Progenitor cell of endocrine pancreas (in vitro differentiated cells): Measurements from ENCODE around the gene ATP6V0B. TPM values are rescaled to one million over a fixed set of nuclear protein-coding genes. Genes with fewer than 3 reads are reported as not detected.

ENCODE experiments used
- DNase-seq: peaks from one replicate; pipeline ENCODE4 v3.0.0; 2021; ENCODE audit warnings: low spot score; ENCODE audit not compliant: unreplicated experiment
- H3K27ac Mint-ChIP-seq: 2 replicates; pipeline ENCODE4 v1.8.0; 2021; ENCODE audit warnings: mild to moderate bottlenecking, moderate library complexity, mixed read lengths
- H3K27me3 Mint-ChIP-seq: 2 replicates; pipeline ENCODE4 v1.8.0; 2021; ENCODE audit warnings: mixed read lengths
- H3K36me3 Mint-ChIP-seq: 2 replicates; pipeline ENCODE4 v1.8.0; 2022; ENCODE audit warnings: mixed read lengths; ENCODE audit not compliant: insufficient read depth
- H3K4me1 Mint-ChIP-seq: 2 replicates; pipeline ENCODE4 v1.8.0; 2021; ENCODE audit warnings: low read depth, mixed read lengths
- H3K4me3 Mint-ChIP-seq: 2 replicates; pipeline ENCODE4 v1.8.0; 2021; ENCODE audit warnings: low read depth, mild to moderate bottlenecking, moderate library complexity, mixed read lengths
- H3K9me3 Mint-ChIP-seq: 2 replicates; pipeline ENCODE4 v1.8.0; 2021; ENCODE audit warnings: low read depth, mixed read lengths
- total RNA-seq: library from RNA; stranded (reverse); gene quantifications from 2 replicates; pipeline ENCODE4 v1.2.1, GENCODE V29; 2021
- TF ChIP-seq, protein P1 (sequence below): fragments of 200-600 bp; sonication (generic); IDR thresholded peaks from one replicate; pipeline ENCODE4 v1.5.0; 2021; ENCODE audit warnings: antibody characterized with exemption, mild to moderate bottlenecking; ENCODE audit not compliant: unreplicated experiment

The ATP6V0B gene
- total RNA-seq, 1 donor from 2014 or later: 104 TPM

DNA sequence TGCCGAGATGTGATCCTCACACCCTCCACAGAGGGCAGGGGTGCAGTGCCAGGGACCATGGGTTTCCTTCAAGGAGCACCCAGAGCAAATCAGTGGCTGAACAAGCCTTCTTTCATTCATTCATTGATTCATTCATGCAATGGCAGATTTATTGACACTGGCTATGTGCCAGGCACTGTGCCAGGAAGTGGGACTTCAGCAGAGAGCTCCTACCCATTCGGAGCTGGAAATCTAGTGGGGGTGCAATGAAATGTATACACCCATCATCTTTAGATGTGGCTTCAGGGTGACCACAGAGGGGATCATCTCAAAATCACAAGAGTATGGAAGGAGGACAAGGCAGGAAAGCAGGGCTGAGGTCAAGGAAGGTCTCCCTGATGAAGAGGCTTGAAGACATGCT, 37.6 kb downstream of the ATP6V0B start:
- Mint-ChIP-seq H3K27me3 (no peaks in the 10 kb centered on the region), H3K27ac (no peak overlapping the region), H3K4me3 (no peak overlapping the region), H3K9me3 (no peaks in the 10 kb centered on the region), H3K36me3 (peaks cover 5% of the 10 kb centered on the region), H3K4me1 (peaks cover 7% of the 10 kb centered on the region)
- no peak for DNase-seq
- TF ChIP-seq, protein P1, sequence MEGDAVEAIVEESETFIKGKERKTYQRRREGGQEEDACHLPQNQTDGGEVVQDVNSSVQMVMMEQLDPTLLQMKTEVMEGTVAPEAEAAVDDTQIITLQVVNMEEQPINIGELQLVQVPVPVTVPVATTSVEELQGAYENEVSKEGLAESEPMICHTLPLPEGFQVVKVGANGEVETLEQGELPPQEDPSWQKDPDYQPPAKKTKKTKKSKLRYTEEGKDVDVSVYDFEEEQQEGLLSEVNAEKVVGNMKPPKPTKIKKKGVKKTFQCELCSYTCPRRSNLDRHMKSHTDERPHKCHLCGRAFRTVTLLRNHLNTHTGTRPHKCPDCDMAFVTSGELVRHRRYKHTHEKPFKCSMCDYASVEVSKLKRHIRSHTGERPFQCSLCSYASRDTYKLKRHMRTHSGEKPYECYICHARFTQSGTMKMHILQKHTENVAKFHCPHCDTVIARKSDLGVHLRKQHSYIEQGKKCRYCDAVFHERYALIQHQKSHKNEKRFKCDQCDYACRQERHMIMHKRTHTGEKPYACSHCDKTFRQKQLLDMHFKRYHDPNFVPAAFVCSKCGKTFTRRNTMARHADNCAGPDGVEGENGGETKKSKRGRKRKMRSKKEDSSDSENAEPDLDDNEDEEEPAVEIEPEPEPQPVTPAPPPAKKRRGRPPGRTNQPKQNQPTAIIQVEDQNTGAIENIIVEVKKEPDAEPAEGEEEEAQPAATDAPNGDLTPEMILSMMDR: no peak

DNA sequence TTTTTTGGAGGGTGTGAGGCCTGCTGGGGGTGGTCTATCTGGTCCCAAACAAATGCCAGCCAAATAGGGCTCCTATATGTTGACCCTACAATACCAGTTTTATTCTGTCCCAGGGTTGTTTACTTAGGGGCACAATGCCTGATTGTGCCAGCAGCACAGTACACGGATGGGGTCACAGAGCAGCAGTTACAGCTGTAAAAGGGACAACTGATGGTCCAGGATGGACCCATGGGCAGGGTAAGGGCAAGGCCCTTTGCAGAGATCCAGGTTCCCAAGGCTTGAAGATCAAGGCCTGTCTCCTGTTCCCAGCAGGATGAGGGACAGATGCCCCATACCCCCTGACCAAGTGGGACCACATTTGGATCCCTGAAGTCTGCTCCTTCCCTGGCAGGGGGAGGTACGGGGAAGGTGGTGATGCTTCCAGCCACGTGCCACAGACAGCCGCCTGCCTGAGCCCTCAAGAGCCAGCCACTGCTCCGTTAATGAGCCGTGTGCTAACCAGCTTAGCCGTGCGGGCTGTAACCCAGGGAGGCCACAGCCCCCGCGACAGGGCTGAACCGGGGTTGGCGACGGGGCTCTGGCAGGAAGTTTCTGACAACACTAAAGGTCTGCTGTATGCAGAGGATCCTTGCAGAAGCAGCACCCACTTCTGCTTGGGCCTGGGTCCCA, 38.3 kb downstream of the ATP6V0B start:
- TF ChIP-seq, protein P1: no peak
- no peaks in the 10 kb centered on the region for H3K27me3 Mint-ChIP-seq
- DNase-seq: no peak
- H3K4me3 Mint-ChIP-seq: no peak overlapping the region
- H3K27ac Mint-ChIP-seq: no peak overlapping the region
- peaks cover 7% of the 10 kb centered on the region for H3K4me1 Mint-ChIP-seq
- peaks cover 4% of the 10 kb centered on the region for H3K36me3 Mint-ChIP-seq
- no peaks in the 10 kb centered on the region for H3K9me3 Mint-ChIP-seq

DNA sequence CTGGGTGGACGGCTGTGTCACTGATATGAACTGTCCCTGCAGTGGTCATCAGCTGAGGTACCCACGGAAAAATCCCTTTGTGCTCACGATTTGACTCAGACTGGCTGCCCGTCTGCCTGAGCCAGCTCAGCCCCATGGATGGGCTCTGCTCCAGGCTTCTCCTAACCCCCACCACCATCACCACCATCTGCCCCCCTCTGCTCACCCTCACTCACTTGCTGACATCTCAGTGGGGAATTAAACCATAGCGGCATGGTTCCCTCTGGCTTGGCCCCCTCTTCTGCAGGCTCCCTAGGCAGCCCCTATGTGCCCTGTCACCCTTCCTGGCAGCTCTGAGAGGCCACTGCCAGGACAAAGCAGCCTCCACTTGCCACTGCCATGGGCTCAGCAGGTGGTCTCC, 39.2 kb downstream of the ATP6V0B start:
- Mint-ChIP-seq H3K36me3 (no peaks in the 10 kb centered on the region), H3K4me1 (peaks cover 7% of the 10 kb centered on the region), H3K9me3 (no peaks in the 10 kb centered on the region), H3K4me3 (no peak overlapping the region), H3K27ac (no peak overlapping the region), H3K27me3 (no peaks in the 10 kb centered on the region)
- DNase-seq: no peak
- TF ChIP-seq, protein P1: no peak

DNA sequence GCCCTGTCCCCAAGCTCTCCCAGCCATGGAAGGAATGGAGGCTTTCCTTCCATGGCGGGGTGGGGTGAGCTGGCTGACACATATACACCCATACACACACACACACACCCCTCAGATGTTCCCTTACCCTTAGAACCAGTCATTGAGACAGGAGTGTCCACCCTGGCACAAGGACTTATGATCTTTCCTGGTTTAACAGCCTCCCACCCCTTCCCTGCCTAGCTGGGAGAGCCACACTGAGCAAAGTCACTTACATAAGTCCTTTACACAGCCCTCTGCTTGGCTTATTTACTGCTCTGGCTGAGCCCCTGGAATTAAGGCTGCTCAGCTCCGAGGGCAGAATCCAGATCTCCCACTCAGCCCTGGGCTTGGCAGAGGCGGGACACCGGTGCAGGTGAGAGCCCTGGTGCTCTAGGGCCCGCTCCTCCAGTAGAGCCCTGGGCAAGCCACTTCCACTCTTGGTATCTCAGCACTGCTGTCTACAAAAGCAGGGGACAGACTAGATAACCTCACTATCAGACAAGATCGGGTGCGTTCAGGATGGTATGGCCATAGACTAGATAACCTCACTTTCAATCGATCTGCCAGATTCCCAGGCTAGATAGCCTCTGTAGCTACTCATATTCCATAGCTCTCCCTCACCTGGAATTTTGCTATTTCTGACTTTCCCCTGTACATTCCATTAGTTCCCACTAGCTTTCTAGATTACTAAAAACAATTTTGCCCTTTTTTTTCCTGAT, 39.8 kb downstream of the ATP6V0B start:
- Mint-ChIP-seq H3K27me3 (no peaks in the 10 kb centered on the region), H3K4me3 (no peak overlapping the region), H3K36me3 (no peaks in the 10 kb centered on the region), H3K27ac (no peak overlapping the region), H3K4me1 (peaks cover 7% of the 10 kb centered on the region), H3K9me3 (no peaks in the 10 kb centered on the region)
- no peak for DNase-seq
- TF ChIP-seq, protein P1: no peak

DNA sequence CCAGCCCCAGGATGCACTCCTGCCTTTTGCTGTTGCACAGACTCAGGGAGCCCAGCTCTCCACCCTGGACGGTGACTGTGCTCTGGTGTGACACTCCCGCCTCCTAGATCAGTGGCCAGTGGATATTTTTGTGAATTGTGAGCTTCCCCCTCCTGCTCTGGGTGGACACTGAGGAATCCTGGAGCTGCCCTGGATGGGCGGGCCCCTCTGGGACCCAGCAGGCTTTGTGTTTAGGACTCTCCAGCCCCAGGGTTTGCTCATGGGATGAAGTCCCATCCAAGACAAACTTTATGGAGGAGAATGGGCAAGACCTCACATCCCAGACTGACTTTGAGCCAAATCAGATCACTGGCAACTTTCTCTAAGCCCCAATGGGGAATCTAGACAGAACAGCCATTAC, 40.4 kb downstream of the ATP6V0B start:
- Mint-ChIP-seq H3K27me3 (no peaks in the 10 kb centered on the region), H3K36me3 (no peaks in the 10 kb centered on the region), H3K4me3 (no peak overlapping the region), H3K27ac (no peak overlapping the region), H3K9me3 (no peaks in the 10 kb centered on the region), H3K4me1 (peaks cover 7% of the 10 kb centered on the region)
- TF ChIP-seq, protein P1: no peak
- DNase-seq: no peak
